ENCODE results near the gene SVOP.

DNA sequence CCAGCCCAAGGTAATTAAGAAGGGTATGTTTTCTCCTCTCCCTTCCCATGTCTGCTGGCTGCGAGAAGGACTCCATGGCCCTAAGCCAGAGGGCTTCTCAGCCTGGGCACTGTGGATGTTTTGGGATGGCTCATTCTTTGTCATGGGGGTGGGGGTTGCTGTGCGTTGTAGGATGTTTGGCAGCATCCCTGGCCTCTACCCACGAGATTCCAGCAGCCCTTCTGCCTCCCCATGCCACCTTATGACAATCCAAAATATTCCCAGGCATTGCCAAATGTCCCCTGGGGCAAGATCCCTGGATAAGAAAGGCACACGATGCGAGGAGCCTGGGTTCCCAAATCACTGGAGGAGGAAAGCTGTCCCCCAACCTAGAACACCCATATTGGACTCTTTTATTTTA lies 104.5 kb downstream of the SVOP start:
- TF ChIP-seq, protein P1, sequence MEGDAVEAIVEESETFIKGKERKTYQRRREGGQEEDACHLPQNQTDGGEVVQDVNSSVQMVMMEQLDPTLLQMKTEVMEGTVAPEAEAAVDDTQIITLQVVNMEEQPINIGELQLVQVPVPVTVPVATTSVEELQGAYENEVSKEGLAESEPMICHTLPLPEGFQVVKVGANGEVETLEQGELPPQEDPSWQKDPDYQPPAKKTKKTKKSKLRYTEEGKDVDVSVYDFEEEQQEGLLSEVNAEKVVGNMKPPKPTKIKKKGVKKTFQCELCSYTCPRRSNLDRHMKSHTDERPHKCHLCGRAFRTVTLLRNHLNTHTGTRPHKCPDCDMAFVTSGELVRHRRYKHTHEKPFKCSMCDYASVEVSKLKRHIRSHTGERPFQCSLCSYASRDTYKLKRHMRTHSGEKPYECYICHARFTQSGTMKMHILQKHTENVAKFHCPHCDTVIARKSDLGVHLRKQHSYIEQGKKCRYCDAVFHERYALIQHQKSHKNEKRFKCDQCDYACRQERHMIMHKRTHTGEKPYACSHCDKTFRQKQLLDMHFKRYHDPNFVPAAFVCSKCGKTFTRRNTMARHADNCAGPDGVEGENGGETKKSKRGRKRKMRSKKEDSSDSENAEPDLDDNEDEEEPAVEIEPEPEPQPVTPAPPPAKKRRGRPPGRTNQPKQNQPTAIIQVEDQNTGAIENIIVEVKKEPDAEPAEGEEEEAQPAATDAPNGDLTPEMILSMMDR (IDR thresholded peaks at IDR 0.05) = no peak
- no peak for TF ChIP-seq POLR2A (IDR thresholded peaks at IDR 0.05)
